HG02840 (cell line): ENCODE measurements around the gene RSPO3.

Source experiments
- ATAC-seq: cut with Tn5 transposase; IDR thresholded peaks from one replicate; pipeline ENCODE4 v1.9.1; 2021; ENCODE audit warnings: mild to moderate bottlenecking, moderate library complexity, moderate number of reproducible peaks; ENCODE audit not compliant: unreplicated experiment, low FRiP score

Gene RSPO3

GRCh38 chr6:127110712-127111111 lies 7.8 kb upstream of the RSPO3 start:
- ATAC-seq: no peak

DNA sequence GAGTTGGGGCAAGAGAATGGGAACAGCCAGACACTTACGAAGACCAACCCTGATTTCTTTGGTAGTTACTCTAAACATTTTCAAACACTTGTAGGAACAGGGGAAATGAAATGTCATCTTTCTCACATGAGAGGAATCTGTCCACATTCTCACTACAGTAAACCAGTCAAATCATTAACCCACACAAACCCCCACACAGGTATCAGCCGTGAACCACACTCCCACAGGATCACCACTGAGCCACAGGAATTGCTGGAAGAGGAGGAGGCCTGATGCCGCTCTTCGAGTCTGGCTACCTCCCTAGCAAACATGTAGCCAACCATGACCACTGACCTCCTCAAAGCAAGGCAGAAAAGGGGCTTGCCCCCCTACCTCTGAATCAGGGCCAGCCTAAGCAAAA lies 6.9 kb upstream of the RSPO3 start:
- ATAC-seq: no peak

GRCh38 chr6:127114214-127114760 lies 4.2 kb upstream of the RSPO3 start:
- no peak for ATAC-seq

DNA sequence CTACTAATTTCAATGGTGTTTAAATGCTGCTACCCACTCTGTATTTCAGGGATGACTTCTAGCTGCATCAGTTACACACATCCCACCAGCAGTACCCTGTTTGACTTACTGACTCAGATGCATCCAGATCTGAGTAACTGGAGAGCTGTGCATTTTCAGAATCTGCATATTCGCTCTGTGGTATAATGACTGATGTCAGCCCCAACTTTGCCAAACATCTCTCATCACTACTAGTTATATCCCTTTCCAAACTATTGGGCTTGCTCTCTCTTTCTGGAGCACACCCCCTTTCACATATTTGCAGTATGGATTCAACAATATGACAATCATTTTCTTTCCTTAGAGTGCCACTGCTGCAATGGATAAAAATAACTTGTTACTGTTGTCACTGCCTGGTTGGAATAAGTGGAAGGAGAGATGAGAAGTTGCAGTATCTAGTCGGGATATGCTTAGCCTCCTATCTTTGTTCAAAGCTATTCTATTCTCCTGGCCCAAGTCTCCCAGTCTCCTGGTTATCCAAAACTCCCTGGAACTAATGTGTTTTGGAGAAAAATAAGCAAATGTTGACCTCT lies 3.3 kb upstream of the RSPO3 start:
- ATAC-seq: no peak

GRCh38 chr6:127115746-127116145 lies 2.7 kb upstream of the RSPO3 start:
- no peak for ATAC-seq

DNA sequence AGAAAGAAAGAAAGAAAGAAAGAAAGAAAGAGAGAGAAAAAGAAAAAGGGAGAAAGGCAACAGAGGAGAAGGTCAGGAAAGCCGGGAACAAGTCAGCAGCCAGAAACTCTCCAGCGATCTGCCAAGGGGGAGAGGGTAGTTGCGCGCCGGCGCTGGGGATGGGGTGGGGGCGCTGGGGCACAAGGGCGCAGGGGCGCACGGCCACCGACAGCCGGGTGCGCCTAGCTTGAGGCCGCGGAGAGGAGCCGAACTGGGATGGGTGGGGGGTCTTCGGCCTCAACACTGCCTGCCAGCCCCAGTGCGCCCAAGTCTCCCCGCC lies 533 bp upstream of the RSPO3 start:
- no peak for ATAC-seq

DNA sequence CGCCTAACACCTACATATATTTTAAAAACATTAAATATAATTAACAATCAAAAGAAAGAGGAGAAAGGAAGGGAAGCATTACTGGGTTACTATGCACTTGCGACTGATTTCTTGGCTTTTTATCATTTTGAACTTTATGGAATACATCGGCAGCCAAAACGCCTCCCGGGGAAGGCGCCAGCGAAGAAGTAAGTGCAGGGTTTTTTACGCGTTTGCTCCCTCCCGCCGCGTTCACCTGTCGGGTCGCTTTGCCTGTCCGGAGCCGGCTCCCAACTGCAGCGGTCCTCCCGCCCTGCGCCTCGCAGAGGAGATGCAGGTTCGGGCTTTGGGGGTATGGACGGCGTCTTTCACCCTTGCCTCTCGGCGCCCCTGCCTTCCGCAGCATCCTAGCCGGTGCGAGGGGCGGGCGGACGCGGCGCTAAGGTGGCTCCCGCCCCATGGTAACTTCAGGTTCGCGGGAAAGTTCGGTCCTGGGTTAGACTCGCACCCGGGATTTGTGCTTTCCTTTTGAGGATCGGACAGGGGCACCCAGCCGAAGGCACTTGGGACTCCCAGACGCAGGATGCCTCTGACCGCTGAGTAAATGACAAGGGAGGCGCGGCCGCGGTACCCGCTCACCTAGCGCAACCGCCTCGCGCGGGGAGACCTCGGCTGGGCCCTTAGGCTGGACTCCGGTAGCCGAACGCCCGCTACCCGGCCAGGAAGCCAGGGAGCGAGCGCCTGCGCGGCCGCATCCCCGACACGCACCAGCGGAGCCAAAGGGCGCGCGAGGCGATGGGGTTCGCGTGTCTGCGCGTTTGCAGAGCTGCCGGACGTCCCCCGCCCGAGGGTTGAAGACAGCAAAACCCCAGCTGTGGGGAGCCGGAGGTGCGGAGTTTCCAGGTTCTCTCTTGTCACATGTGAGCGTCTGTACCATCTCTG lies 891 bp downstream of the RSPO3 start:
- ATAC-seq: peak; percentile 49

DNA sequence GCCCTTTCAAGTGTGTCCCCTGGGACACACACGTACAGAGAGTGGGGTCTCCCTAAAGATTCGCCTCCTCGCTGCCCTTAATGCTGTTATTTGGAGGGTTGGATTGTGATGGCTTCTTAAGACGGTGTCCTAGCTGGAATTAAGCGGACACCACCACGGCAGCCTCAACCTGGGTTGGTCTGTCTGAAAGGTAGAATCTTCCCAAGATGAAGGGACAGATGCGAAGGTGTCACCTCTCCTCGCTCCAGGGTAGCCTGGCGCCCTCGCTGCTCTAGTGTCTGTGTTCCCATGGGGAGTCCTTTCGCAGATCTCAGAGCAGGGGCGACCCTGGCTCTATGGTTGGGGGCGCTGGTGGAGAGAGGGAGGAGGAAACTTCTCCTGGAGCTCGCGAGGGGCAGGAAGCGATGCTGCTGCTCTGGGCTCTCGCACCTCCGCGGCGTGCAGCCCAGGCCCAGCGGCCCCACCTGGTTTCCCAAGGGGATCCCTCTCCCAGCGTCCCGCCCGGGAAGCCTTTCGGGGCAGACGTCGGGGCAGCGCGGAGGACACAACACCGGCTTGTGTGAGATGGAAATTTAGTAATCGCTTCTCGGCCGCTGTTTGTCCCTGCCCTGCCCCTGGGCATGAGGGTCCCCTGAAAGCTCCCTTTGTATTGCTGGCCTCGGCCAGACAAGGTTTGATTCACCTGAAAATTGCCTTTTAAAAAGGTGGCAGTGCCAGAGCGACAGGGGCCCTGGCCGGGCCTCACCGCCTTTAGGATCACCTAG lies 1.7 kb downstream of the RSPO3 start:
- ATAC-seq: no peak

DNA sequence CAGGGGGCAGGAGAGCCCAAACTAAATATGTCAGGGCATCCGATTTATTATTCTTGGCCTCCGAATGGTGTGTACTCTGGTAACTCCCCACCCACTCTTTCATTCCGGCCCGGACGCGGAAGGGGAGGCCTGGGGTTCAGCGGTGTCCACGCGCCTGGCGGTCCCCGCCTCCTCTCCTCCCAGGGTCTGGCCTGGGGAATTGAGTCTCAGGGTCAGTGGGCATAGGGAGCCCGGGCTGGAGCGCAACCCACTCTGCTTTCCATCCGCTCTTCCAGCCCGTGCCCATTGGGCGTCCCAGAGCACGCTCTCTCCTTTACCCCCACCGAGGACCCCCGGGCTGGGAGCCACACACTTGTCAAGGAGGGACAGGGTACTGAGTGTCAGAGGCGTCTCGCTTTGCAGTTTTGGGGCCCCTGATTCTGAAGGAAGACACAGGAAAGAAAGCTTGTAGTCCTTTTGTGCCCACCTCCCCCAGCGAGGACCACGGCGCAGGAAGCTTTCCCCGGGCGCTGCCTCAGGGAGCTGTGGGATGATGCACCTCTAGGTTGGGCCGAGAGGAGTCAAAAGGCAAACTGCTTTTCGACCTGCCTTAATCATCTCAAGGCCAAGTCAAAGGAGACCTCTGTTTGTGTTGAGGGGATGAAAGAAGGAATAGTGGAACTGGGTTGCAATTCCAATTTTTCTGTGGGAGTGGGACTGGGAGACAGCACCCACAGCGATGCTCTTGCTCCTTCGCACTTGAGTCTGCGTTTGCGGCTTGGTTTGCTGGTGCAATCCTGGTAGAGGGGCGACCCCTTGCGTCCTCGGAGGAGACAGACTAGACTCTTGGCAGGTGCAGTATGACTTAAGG lies 2.5 kb downstream of the RSPO3 start:
- peak; percentile 78 for ATAC-seq

DNA sequence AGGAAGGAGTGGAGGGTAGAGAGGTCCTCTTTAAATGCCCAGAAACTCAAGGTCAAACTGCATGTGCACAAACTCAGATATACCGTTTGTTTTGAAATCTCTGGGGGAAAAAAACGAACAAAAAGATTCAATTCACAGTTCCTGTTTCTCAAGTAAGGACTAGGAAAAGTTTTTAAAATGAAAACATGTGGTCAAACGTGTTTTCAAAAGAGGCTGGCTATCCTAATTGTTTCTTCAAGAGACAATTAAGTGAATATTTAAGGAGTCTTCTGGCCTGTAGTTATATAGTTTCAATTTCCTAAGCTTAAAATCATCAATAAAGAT lies 3.1 kb downstream of the RSPO3 start:
- no peak for ATAC-seq

DNA sequence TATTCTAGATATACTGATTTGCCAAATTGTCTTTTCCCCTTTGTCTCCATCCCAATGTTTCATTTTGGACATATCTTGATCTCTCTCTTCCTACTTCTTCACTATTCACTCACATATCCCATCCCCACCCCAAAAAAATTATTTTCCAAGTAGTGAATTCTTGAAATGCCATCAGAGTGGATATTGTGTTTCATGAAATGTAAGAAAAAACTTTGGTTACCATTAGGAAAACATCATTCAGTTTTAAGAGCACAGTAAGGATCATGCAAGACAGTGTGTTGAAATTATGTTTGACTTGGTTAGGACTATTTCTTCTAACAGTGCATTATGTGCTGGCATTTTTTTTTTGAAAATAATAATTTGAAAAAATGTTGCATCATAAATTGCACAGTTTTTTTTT lies 5.7 kb downstream of the RSPO3 start:
- ATAC-seq: no peak

- no peak for ATAC-seq
Observed at GRCh38 chr6:127124680-127125079, 6.2 kb downstream of the RSPO3 start.

DNA sequence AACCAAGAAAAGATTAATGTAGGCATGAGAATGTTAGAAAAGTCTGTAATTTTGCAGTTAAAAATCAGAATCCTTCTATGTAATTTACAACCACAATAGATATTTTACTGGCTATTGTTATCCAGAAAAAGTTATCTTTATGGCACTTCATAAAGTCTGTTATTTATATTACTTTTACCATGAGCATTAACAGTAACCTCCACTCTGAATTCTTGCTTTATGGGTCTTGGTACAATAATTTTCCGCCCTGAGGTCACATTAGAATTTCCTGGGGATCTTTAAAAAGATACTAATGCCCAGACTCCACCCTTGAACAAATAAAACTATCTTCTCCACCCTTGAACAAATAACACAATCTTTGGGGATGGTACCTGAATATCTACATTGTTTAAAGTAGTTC lies 9.6 kb downstream of the RSPO3 start:
- no peak for ATAC-seq

DNA sequence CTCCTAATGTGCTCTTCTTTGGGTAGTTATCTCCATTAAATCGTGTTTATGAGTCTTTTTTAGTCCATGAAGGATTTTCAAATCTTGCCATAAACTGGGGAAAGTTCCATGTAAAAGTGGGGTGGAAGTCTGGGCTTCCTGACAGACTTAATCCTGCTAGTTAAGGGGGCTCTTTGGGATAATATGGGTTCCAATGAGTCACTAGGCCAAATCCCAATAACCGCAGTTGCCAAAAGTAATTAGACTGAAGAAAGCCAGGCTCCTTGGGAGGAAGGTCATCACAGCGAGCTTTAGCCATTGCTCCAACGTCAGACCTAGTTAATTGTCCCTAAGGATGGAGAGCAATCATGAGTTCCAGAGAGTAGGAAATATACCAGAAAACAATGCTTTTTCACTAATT lies 10.8 kb downstream of the RSPO3 start:
- ATAC-seq: no peak

DNA sequence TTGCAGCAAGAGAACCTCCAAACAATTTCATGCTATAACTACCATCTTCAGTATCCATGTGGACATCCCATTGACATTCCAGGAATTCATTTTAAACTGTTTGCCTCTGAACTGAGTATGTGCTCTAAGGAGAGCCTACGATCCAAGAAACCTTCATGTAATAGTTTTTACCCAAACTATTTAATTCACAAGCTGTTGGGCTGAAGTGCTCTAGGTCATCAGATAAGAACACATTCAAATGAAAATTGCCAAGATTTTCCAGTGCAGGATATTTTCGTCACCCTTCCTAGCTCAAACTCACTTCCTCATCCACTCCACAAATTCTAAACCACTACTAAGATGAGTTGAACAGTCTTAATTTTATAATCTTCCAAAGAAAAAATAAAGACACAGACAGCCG lies 12.8 kb downstream of the RSPO3 start:
- ATAC-seq: no peak

DNA sequence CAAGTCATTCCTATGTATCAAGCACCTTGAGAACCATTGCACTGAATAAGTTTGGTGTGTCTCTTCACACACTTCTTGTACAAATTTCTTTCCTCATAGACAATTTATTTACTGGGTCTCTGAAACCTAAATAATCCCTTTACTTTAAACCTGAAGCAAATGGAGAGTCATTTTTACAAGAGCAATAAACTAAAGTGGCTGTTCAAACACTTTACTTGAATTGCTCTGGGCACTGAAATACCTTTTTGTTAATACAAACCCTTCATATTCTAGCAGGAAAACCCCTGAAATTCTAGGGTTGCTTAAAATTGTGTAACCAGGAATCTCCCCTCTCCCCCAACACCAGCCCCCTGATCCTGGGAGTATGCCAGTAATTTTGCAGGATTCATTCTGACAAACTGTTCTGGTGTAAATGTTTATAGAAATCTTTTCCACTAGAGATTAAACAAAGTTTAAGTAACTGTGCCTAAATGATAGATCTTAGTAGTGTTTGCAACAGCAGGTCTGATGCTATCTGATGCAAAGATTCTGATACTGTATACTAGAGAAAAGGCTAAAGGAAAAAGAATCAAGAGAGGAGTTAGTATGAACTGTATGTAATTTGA lies 13.4 kb downstream of the RSPO3 start:
- no peak for ATAC-seq

GRCh38 chr6:127134136-127134535 lies 15.7 kb downstream of the RSPO3 start:
- no peak for ATAC-seq

GRCh38 chr6:127136786-127137185 lies 18.3 kb downstream of the RSPO3 start:
- ATAC-seq: no peak

DNA sequence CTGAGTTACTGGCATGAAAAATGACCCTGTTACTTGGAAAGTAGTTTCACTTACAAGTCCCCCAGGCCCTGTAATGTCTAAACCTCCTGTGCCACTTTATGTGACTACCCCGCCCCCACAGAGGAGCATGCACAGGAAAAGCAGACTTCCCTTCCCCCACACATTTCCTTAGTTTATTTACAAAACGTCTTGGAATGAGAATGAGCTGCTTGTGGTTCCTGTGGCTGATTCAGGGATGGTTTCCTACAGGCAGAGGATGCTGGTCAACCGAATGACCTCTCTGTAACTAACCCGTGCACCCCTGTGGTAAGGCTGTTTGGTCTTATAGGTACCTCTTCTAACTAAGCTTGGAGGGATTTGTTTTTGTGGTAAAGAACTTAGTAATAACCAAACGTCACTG lies 28.5 kb downstream of the RSPO3 start:
- ATAC-seq: no peak

- no peak for ATAC-seq
Observed at GRCh38 chr6:127147534-127147933, 29.1 kb downstream of the RSPO3 start.
